SU-DHL-6 (cell line): ENCODE measurements around the gene MDP1.

ENCODE experiments used
- EZH2phosphoT487 ChIP-seq: fragments of 200-600 bp; sonication (generic), shearing (Covaris generic); conservative IDR thresholded peaks from 2 replicates; pipeline ENCODE4 v1.6.1; 2018; ENCODE audit warnings: mild to moderate bottlenecking, antibody characterized with exemption, low read length, moderate library complexity, mixed read lengths
- TF ChIP-seq, protein P1 (sequence below): fragments of 200-600 bp; sonication (generic); IDR thresholded peaks from one replicate; pipeline ENCODE4 v1.5.1; 2017; ENCODE audit warnings: antibody characterized with exemption, mild to moderate bottlenecking, low read length, moderate library complexity; ENCODE audit not compliant: insufficient read depth, poor library complexity, severe bottlenecking

DNA sequence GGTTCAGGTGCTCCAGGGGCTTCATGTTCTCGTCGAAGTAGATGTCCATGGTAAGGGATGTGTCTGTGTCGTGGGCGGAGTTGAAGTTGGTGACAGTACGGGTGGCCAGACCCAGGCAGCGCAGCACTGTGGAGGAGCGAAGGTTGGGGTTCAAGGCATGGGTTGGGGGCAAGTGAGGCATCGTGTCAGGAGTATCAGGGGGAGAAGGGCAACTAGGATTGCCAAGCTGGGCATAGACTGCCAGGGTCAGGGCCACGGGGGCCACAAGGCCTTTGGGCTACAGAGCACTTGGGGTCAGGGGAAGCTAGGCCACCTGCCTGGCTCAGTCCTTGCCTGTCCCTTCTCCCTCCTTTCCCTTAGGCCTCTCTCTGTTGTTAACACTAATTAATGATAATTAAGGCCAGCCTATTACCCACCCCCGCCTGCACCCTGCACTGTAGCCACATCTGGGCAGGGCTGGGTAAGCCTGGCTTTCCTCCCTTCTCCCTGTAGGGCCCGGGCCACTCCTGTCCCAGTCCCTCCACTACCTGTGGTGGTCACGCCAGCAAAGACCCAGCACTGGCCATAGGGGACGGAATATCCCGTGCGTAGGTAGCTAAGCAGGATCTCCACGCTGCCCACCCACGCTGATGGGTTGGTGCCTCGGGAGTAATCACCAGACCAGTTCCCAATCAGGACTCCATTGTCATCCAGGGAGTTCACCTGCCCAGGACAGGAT lies 42.8 kb upstream of the MDP1 start:
- TF ChIP-seq, protein P1, sequence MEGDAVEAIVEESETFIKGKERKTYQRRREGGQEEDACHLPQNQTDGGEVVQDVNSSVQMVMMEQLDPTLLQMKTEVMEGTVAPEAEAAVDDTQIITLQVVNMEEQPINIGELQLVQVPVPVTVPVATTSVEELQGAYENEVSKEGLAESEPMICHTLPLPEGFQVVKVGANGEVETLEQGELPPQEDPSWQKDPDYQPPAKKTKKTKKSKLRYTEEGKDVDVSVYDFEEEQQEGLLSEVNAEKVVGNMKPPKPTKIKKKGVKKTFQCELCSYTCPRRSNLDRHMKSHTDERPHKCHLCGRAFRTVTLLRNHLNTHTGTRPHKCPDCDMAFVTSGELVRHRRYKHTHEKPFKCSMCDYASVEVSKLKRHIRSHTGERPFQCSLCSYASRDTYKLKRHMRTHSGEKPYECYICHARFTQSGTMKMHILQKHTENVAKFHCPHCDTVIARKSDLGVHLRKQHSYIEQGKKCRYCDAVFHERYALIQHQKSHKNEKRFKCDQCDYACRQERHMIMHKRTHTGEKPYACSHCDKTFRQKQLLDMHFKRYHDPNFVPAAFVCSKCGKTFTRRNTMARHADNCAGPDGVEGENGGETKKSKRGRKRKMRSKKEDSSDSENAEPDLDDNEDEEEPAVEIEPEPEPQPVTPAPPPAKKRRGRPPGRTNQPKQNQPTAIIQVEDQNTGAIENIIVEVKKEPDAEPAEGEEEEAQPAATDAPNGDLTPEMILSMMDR = no peak
- no peak for TF ChIP-seq EZH2phosphoT487
